Panc1 (cell line): Measurements from ENCODE around the gene SLC7A9.

Source experiments
- POLR2AphosphoS5 ChIP-seq: IDR thresholded peaks from 2 replicates; pipeline ENCODE4 v1.6.1; 2012; ENCODE audit warnings: mild to moderate bottlenecking, low read depth, low read length, moderate library complexity
- REST ChIP-seq, 2 experiments: IDR thresholded peaks; 2 replicates each; pipeline ENCODE4 v1.6.1; 2011 to 2012; ENCODE audit warnings: low read depth in 2 of 2, control low read depth in 1 of 2, low read length in 1 of 2, mild to moderate bottlenecking in 1 of 2, moderate library complexity in 1 of 2; ENCODE audit not compliant: insufficient read depth in 1 of 2
- SIN3A ChIP-seq: IDR thresholded peaks from 2 replicates; pipeline ENCODE4 v1.6.1; 2012; ENCODE audit warnings: low read depth, mild to moderate bottlenecking, low read length, moderate library complexity, borderline replicate concordance; ENCODE audit not compliant: insufficient read depth
- TCF7L2 ChIP-seq: IDR thresholded peaks from 2 replicates; pipeline ENCODE4 v1.6.1; 2011; ENCODE audit warnings: mild to moderate bottlenecking, low read depth, low read length, inconsistent platforms
- TF ChIP-seq, protein P1 (sequence below): fragments of 450-650 bp; IDR thresholded peaks from 2 replicates; pipeline ENCODE4 v1.5.1; 2017; ENCODE audit warnings: mild to moderate bottlenecking

- TF ChIP-seq, protein P1, sequence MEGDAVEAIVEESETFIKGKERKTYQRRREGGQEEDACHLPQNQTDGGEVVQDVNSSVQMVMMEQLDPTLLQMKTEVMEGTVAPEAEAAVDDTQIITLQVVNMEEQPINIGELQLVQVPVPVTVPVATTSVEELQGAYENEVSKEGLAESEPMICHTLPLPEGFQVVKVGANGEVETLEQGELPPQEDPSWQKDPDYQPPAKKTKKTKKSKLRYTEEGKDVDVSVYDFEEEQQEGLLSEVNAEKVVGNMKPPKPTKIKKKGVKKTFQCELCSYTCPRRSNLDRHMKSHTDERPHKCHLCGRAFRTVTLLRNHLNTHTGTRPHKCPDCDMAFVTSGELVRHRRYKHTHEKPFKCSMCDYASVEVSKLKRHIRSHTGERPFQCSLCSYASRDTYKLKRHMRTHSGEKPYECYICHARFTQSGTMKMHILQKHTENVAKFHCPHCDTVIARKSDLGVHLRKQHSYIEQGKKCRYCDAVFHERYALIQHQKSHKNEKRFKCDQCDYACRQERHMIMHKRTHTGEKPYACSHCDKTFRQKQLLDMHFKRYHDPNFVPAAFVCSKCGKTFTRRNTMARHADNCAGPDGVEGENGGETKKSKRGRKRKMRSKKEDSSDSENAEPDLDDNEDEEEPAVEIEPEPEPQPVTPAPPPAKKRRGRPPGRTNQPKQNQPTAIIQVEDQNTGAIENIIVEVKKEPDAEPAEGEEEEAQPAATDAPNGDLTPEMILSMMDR: no peak
- TF ChIP-seq POLR2AphosphoS5: no peak
- no peak for TF ChIP-seq REST (IDR thresholded peaks at IDR 0.05; ENCODE audit: insufficient read depth in 1 of 2, low read depth in 2 of 2, low read length in 1 of 2)
- no peak for TF ChIP-seq TCF7L2
- TF ChIP-seq SIN3A: no peak
Measured at GRCh38 chr19:32861596-32861995, 8.0 kb downstream of the SLC7A9 start.
